HG02571 (cell line): Measurements from ENCODE around the gene CPNE9.

Experiments used
- ATAC-seq: cut with Tn5 transposase; IDR thresholded peaks from one replicate; pipeline ENCODE4 v1.9.1; 2021; ENCODE audit warnings: mild to moderate bottlenecking, moderate library complexity; ENCODE audit not compliant: unreplicated experiment

CPNE9 gene, protein sequence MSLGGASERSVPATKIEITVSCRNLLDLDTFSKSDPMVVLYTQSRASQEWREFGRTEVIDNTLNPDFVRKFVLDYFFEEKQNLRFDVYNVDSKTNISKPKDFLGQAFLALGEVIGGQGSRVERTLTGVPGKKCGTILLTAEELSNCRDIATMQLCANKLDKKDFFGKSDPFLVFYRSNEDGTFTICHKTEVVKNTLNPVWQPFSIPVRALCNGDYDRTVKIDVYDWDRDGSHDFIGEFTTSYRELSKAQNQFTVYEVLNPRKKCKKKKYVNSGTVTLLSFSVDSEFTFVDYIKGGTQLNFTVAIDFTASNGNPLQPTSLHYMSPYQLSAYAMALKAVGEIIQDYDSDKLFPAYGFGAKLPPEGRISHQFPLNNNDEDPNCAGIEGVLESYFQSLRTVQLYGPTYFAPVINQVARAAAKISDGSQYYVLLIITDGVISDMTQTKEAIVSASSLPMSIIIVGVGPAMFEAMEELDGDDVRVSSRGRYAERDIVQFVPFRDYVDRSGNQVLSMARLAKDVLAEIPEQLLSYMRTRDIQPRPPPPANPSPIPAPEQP

DNA sequence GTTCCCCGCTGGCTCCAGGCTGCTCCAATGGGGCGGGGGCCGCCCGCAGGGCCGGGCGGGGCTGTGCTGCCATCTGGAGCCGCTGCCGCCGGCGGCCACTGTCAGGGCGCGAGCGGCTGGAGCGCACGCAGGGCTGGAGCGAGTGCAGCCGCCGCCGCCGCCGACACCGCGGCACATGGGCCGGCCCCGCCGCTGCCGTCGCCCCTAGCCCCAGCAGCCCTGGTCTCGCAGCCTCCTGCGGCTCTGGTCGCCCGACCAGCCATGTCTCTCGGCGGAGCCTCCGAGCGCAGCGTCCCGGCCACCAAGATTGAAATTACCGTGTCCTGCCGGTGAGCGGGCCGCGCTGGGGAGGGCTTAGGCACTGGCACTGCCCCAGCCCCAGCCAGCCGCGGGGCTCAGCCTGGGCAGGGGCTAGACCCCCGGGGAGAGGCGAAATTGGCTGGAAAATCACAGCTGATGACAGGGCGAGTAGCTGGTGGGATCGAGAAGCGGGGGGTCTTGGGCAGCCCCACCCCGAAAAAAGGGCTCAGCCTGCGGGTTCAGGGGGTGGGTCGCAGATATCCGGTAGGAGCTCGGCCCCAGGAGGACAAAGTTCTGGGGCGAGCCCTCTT, at the start of gene CPNE9:
Gene CPNE9 (plus strand): TSS at position 98 of the 611 bp plus-strand sequence. CDS start 164 bp downstream, at position 262.
- ATAC-seq = no peak

DNA sequence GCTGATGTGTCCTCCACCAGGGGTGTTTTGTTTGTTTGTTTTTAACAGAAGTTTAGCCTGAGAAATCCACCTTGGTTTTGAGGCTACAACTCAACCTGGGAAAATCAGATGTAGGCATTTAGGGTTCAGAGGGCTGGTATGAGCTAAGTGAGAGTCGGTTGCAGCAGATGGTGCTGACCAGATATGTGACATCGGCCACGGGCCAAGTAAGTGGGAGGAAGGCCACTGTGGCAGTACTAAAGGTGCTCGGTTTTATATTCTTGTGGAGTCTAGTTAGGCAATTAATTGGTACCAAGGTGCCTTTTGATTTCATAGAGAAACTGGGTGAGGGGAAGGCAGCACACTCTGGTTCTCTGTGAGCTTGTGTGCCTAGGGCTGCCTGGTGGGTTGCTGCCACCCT, 43.8 kb upstream of the CPNE9 start:
- ATAC-seq = no peak

DNA sequence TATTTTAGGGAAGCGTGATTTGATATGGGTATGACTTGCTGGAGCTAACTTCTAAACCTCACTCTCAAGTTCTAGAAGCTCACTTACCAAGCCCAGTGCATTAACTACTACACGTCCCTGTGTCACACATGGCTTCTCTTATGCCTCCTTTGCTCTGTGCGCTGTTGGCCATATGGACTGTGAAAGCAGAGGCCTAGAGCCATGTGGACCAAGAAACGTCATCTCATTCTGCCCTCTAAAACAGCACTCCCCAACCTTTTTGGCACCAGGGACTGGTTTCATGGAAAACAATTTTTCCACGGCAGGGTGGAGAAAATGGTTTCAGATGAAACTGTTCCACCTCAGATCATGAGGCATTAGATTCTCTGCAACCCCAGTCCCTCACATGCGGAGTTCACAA, 42.7 kb upstream of the CPNE9 start:
- ATAC-seq = no peak

DNA sequence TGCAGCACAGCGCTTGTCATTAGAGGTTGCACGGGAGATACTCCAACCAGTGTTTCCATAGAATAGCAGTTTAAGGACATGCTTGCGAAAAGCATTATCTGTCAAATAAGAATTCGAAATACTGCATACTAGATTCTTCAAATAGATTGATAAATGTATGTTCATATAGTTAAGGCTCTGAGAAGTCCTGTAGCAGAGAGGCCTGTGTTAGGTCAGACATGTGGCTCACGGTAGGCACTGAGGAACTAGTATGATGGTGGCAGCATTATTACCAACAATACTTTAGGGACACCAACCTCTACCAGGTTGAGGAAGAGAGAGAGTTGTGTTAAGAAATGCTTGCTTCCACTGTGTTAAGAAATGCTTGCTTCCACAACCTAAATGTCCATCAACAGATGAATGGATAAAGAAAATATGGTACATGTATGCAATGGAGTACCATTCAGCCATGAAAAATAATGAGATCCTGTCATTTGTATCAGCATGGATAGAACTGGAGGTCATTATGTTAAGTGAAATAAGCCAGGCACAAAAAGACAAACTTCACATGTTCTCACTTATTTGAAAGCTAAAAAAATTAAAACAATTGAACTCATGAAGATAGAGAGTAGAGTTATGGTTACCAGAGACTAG, 39.4 kb upstream of the CPNE9 start:
- no peak for ATAC-seq

DNA sequence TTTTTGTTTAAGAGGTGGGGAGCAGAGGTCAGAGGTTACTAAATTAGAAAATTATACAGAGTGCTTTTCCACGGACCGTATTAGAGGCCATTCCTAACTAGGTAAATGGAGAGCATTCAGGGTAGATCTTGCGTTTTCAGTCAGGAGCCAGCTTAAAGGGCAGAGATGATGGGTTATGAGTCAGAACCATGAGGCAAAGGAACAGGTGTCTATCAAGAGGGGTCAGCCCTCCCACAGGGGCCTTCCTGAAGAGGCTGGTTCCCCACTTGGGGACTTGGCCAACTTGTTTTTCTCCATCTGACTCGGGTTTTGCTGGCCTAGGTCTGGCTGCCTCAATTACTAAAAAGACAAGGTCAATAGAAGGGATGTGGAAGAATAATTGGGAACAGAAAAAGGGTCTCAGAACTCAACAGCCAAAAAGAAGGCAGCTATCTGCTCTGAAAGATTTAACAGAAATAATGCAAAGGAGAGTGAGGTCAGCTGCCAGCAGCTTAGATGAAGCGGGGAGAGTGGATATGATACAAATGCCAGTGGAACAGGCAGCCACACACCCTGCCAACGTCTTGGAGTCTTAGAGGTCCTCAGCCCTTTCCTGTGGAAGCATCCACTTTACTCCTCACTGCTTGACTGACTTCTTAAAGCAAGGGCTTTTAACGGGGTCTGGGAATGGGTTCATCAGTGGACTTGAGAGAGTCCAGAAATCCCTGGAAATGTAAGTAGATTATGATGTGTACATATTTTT, 36.8 kb upstream of the CPNE9 start:
- ATAC-seq = no peak

DNA sequence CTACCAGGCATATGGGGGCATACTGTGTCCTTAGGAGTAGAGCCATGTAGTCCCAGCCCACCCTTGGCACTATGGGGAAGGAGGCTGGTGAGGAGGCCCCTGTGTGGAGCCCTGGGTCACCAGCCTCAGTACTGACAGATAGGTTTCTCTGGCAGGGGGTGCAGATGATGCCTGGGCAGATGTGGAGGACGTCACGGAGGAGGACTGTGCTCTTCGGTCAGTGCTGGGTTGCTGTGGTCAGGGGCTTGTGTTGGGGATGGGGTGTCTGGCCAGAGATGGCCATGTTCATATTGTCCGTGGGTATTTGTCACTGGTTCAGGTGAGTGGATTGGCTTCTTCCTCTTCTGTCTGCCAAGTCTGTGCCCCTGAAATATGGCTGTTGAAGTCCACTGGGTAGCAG, 34.4 kb upstream of the CPNE9 start:
- ATAC-seq = no peak

DNA sequence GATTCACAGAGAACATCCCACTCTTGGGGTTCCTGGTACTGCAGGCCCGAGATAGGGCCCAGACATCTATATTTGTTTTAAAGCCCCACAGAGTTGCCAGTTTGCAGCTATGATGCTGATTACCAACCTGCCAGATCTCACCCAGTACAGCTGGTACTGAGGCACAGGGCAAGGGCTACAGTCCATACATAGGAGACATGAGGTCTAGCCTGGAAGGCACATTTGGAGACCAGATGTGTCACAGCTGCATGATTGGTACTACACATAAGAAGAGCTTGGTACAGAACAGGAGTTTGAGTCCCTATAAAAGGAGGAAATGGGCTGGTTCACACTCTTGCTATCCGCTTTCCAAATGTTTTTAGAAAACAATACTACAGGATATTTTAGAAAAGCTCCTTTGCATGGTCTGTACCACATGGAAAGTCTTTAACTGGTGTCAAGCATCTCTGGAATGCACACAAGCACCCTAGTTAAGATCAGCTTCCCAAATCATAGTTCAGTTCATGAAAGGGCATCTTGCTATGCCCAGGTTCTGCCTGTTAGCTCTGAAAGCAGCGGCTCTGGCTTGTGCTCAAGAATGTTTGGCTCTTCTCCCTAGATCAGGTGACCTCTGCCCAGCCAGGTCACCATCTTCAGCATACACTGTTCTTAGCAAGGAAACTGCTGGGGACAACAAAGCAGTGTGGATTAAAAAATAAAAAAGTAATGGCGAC, 33.8 kb upstream of the CPNE9 start:
- no peak for ATAC-seq

DNA sequence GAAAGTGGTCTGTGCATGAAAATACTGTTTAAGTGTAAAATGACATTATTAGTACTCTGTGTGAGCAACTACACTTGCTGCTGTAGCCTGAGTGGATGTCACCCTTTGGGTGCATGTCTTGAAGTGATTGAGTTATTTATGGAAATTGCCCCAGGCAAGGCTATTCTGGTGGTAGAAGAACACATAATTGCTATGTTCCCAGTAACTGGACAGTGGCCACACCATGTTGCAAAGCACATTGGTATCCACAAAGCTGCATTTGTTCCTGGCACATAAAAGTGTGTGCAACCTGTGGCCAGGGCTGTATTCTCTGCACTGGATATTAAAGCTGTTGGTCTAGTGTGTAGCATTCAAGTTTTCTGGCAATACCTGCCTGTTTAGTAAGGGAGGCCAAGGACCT, 30.6 kb upstream of the CPNE9 start:
- no peak for ATAC-seq

DNA sequence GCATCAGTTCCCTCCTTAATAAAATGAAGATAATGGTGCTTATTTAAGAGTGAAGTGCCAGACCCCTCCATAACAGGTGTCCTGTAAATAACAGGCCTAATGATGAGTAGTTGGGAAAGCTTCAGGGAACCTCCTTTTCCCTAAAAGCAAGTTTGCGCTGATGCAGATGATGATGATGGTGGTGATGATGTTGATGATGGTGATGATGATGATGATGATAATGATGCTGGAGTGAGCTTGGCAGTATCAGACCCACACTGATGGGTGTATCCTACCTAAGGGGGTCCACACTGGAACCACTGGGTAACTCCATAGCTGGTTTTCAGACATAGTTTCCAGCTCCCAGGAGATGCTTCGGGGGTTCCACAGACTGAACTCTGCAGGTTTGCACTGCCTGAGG, 29.9 kb upstream of the CPNE9 start:
- ATAC-seq = no peak

DNA sequence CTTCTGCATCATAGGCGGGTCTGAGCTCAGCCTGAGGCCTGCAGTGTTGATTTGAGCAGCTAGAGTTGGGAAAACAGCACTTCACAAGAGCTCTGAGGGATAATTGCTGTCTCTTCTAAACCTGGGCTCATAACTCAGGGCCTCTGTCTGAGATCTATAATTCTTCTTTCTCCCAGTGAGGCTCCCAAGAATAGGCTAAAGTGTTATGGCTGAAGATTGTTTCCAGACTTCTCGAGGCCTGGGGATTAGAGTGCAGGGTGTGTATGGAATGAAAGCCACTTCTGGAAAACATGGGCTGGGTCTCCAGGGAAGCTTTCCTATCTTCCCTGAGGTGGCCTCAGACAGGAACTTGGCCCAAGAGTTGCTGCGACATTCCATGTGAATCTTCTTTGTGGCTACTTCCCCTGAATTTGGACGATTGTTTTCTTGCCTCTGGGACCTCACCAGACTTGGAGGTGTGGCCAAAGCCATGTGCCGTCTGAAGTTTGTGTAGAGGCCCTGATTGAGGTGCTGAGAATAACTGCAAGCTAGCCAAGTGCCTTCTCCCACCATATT, 27.8 kb upstream of the CPNE9 start:
- no peak for ATAC-seq

DNA sequence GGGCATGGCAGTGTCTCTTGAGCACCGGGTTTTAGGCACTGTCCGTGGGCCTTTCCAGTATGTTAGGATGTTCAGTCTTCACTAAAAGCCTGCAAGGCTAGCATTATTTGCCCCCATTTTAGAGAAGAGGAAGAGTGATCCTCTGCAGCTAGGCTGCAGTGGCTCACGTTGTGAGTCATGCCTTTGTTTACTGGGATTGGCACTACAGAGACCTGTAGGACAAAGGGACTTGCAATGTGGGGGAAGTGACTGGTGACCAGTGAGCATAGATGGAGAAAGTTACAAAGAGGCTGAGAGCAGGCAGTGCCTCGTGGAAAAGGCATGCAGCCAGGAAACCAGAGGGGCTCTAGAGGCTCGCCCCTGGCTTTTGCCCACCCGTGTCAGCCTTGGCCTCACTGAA, 26.8 kb upstream of the CPNE9 start:
- ATAC-seq = no peak

DNA sequence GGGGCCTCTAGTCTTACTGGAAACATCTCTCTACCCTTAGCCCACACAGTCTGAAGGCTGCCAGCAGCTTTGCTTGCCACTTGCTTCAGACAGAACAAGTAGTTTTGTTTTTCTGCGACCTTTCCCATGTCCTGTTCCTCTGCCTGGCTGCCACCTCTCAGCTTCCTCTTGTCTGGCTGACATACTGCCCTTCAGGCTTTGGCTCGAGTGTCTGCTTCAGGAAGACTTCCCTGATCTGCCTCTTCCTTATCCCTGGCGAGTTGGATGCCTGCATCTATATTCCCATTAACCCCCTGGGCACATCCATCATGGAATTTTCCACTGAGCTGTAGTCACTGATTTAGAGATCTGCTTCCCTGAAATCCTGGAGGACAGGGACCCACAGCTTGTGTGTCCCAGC, 25.1 kb upstream of the CPNE9 start:
- ATAC-seq = no peak

DNA sequence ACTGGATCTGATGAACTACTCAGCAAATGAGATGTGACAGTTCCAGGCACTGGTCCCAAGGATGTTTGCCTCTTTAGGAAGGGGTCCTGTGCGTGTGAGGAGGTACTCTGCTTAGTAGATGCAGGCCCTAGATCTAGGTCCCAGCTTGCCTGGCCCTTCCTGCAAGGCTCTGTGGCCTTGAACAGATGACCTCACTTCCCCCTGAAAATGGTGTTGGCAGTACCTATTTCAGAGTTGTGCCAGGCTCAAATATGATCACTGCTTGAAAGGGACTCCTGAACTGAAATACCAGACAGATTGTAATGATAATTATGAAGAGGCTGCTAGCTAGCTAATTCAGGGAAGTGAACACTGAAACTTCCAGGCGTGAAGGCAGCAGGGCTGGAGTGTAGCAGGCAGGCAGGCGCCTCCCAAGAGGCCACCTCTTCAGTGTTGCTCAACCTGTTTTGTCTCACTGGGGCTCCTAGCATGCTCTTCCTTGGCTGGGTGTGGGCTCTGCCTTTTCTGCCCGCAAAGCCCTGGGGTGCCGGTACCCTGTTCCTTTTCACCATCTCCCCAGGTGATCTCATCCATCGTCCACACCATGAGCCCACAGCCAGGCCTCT, 24.1 kb upstream of the CPNE9 start:
- ATAC-seq = no peak

DNA sequence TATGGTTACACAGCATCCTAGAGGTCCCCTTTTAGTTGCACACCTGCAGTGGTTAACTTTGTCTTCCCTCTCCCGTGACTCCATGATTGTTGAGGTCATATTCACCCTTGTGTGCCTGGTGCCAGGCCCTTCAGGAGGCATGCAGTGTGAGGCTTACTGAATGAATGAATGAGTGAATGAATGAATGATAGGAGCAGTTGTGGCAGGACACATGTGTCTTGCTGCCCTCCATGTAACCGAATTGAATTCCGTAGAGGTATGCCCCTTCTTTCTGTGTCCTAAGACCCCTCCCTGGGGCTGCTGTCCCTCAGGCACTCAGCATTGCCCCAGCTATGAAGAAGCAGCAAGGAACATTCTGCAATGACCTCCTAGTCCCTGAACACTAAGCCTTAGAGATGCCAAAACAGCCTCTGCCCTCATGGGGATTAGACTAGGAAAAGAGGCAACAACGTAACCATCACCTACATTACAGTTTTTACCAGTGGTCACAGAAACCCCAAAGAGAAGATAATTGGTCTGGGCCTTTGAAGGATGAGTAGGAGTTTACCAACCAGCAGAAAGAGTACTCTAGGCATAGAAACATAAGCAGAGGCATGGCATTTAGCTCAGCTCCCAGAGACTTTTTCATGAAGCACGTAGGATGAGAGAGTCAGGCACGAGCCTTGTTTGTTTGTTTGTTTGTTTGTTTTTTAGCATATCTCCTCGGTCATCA, 22.5 kb upstream of the CPNE9 start:
- ATAC-seq = no peak

DNA sequence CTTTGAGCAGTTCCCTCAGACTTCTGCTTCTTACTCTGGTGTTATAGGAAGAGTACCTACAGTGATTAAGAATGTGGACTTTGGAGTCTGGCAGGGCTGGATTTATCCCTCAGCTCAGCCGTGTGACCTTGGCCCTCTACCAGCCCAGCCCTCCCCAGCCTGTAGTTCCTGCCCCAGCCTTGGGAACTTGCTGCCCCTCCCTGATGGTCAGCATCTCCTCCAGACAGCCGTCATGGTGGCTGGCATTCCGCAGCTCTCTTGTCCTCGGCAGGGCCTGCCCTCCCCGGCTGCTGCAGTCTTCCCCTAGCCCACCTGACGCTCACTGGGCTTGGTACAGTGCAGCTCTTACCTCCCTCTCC, 21.9 kb upstream of the CPNE9 start:
- no peak for ATAC-seq

DNA sequence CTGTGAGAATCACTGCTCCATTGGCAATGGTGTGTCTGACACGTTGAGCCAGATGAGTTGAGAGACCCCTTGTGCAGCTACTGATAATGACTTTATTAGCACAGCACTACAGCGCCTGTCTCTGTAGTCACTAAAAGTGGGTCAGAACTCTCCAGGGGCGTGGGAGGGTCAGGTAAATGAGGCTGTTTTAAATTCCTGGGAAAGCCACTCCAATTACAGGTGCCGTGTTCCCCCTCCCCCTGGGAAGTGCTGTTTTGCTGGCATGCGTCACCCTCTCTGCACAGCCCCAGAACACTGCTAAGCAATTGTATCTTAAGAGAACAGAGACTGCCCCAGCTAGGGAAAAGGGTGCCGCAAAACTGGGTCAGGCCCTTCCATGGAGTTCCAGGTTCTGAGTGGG, 21.5 kb upstream of the CPNE9 start:
- no peak for ATAC-seq

DNA sequence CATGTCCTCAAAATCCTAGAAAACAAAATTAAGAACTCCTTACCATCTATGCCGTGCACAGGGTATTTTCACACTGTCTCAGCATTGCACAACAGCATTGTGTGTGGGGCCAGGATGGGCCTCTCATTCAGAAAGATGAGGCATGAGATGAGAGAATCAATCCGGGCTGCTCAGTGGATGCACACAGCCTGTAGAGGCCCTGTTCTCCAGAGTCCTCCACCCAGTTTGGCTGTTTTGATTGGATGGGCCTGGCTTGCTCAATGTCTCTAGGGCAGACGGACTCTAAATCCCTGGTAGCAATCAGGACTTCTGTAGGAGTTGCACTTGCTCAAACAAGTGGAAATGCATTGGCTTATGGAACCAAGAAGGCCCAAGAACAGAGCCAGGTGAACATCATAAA, 20.2 kb upstream of the CPNE9 start:
- no peak for ATAC-seq

DNA sequence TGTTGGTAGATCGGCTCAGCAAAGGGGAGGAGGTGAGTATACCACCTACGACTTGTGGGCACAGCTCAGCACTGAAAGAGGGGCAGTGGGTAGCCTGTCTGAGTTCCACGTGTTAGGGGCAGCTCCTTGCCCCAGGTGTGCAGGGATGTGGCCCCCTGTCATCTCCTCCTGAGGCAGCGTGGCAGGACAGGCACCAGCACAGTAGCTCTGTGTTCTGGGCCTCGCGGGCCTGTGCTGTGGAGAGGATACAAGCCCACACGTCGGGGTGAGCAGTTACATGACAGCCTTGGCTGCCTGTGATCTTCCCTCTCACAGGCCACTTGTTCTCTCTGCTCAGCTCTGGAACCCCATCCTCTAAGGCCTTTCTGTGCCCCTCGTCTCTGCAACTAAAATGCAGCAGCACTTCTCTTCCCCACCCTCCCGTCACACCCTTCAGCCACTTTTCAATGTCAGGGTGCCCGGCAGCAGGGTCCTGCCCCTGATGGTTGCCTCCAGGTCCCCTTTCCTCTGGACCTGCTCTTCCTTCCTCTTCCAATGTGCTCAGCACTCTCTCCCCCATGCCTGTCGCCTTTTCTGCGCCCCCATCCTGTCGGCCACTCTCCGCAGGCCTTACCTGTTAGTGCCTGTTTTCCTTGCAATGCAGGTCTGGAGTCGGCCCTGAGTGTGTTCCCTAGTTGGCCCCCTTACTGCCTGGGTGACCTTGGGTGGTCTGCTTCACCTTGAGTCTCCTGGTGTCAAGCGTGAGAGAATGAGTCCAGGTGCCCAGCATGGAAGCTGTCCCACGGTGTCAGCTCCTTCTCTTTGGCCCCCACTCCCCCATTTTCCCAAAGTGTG, 18.2 kb upstream of the CPNE9 start:
- ATAC-seq = no peak
